ENCODE data around the gene CACHD1. TPM values are rescaled to one million over a fixed set of nuclear protein-coding genes. Genes with fewer than 3 reads are reported as not detected.
"Not testable (repeated sequence)": the region's sequence is repeated elsewhere in the genome, so short reads cannot be mapped to it uniquely, and the experiment has no call there.

CACHD1 gene
- total RNA-seq, 1 donor from 2014 or later, result 5.9 TPM

GRCh38 chr1:64721576-64722145 lies 251.7 kb downstream of the CACHD1 start:
- H3K4me3 ChIP-seq (ENCODE audit: low read depth, low read length), result no peak overlapping the region
- no peak for DNase-seq (ENCODE audit: low read depth)
- no peak for TF ChIP-seq CTCF (conservative IDR thresholded peaks at IDR 0.05; ENCODE audit: low read depth, low read length)

DNA sequence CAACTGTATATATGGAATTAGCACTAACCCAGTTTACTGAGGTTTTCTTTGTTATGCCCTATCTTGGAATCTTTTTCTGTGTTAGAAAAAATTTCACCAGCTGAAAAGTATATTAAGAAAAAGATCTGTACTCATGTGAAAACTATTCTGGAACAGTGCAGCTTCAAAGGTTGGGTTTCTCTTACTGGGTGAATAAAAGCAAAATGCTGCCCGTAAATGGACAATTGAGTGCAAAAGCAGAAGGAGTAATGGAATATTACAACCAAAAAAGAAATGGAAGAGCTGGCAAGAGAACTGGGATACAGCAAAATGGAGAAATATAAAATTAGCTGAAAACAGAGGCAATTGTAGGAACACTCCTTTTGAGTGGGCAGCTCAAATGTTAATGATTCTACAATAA lies 257.9 kb downstream of the CACHD1 start:
- DNase-seq (ENCODE audit: low read depth), result no peak
- no peak overlapping the region for H3K4me3 ChIP-seq (ENCODE audit: low read depth, low read length)
- no peak for TF ChIP-seq CTCF (conservative IDR thresholded peaks at IDR 0.05; ENCODE audit: low read depth, low read length)

DNA sequence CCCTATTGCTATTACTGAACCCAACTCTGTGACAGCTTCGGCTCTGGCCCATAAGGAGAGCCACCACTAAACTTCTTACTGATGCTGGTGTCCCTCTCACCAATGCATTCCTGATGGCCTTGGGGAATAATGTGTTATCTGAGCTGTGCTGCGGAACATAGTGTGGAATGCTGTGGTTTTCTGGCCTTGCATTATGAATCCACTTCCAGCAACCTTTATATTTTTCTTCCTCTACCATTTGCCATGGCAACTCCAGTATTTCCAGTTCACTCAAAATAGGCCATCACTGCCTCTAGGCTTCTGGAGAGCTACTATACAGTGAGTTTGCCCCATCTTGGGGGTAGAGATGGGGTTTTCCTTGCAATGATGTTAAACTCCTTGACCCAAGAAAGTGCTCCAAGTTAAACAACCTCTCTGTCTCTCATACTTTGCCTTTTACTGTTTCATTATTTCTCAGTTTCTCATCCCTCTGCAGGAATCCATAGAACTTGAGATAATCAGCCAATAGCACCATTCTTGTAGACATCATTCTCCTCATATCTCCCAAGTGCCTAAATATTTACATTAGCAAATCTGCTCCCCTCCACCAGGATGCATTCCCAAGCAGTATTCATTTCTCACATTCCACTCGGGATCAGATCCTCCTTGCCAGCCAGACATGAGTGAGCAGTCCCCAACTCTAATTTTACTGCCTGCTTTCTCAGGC lies 263.8 kb downstream of the CACHD1 start:
- H3K4me3 ChIP-seq (ENCODE audit: low read depth, low read length), result no peak overlapping the region
- no peak for TF ChIP-seq CTCF (conservative IDR thresholded peaks at IDR 0.05; ENCODE audit: low read depth, low read length)
- DNase-seq (ENCODE audit: low read depth), result no peak

DNA sequence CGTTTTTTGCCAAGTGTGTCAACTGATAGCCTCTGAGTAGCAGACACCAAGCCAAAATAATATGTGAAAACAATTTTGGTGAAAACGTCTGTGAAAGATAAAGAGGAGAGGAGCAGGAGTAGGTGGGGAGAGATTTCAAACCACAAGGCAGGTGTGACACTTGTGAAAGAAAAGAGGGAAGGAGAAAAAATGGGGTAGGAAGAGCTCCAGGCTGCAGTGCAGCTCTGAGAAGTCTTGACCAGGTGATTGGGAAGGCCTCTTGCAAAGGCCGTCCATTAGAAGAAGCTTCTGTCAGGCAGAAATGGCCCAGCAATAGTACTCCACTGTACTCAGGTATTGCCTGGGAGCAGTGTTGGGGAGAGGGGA lies 264.3 kb downstream of the CACHD1 start:
- no peak for TF ChIP-seq CTCF (conservative IDR thresholded peaks at IDR 0.05; ENCODE audit: low read depth, low read length)
- no peak overlapping the region for H3K4me3 ChIP-seq (ENCODE audit: low read depth, low read length)
- DNase-seq (ENCODE audit: low read depth), result no peak

DNA sequence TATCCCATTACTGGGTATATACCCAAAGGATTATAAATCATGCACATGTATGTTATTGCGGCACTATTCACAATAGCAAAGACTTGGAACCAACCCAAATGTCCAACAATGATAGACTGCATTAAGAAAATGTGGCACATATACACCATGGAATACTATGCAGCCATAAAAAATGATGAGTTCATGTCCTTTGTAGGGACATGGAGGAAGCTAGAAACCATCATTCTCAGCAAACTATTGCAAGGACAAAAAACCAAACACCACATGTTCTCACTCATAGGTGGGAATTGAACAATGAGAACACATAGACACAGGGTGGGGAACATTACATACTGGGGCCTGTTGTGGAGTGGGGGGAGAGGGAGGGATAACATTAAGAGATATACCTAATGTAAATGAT lies 270.8 kb downstream of the CACHD1 start:
- DNase-seq (ENCODE audit: low read depth); H3K4me3 ChIP-seq (ENCODE audit: low read depth, low read length): not testable (repeated sequence)
